ENCODE results near the gene TCEAL9. TPM values are rescaled to one million over a fixed set of nuclear protein-coding genes. Genes with fewer than 3 reads are reported as not detected.

Gene TCEAL9
- total and polyA plus RNA-seq, 2 of the 8 experiments (the other 6 are each of a cell fraction or from before 2014, with no cell fraction given), result 22.2 to 36.8 TPM

DNA sequence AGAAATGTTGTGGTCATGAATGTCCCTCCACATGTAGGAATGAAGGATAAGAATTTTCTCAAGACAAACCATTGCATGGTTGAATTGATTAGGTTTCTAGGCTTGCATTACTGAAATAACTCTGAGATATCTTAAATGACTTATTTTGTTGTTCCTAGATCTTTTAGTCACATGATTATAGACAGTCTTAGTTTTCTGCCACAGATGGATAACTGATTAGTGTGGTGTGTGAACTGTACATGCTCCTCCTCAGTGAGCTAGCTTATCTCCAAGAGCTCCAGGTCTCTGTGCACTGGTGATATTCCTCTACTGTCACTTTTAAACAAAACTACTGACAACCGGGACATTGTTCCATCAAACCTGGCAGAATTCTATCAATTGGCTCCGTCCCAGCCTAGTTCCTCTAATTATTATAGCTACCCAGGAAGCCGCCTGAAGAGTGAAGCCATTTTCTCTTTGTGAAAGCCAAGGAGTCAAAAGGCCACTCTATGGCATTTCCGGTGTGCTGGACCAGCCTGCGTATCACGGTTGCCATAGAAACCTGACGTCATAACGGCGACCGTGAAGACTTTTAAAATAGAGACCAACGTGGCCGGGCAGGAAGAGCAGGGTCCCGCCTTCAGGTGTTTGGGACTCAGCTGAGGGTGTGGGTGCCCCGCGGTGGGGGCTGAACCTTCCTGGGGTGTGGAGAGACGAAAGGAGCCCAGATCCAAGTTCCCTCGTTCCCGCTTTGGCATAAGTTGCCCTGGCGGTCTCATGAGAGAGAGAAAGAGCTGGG lies 48.1 kb downstream of the TCEAL9 start:
- Histone ChIP-seq H3K14ac (ENCODE audit: insufficient read length) (no peak overlapping the region), H2BK15ac (ENCODE audit: low read length) (no peak overlapping the region), H3K4ac (replicated peaks; ENCODE audit: insufficient read length, low read depth, low read length) (no peak overlapping the region), H3K9me3 (ENCODE audit: insufficient read depth in 2 of 2, low read depth in 1 of 2, low read length in 1 of 2) (no peaks in the 10 kb centered on the region), H2BK120ac (replicated peaks; ENCODE audit: low read depth, low read length) (no peak overlapping the region), H4K8ac (ENCODE audit: extremely low read depth, insufficient read depth, low read length) (peak overlapping the region; percentile 9; the same call in 1 of the 2 replicates), H3K4me3 (ENCODE audit: extremely low read depth in 1 of 4, insufficient read depth in 2 of 4, low read depth in 3 of 4, low read length in 4 of 4) (peak overlapping the region; percentile 74 to 96 (median 84)), H2BK20ac (ENCODE audit: low read length) (no peak overlapping the region), H3K79me1 (ENCODE audit: low read depth, low read length) (no peaks in the 10 kb centered on the region), H3K36me3 (ENCODE audit: control insufficient read depth in 2 of 4, insufficient read depth in 4 of 4, low read length in 3 of 4) (no peaks in the 10 kb centered on the region; a peak in 1 of 8 replicates), H3K23ac (ENCODE audit: insufficient read length) (no peak overlapping the region), H3K56ac (replicated peaks; ENCODE audit: insufficient read length, low read depth, low read length) (no peak overlapping the region), H3K27ac (ENCODE audit: low read depth, low read length) (peak overlapping the region; percentile 75; the same call in 1 of the 2 replicates), H2BK5ac (ENCODE audit: low read depth, low read length) (no peak overlapping the region), H2BK12ac (ENCODE audit: low read depth, low read length) (no peak overlapping the region), H3K9ac (replicated peaks in 1 of 4; ENCODE audit: extremely low read depth in 1 of 4, low read depth in 3 of 4, low read length in 3 of 4) (peak overlapping the region; percentile 10 to 86 (median 73)), H3K4me1 (replicated peaks in 1 of 4; ENCODE audit: control insufficient read depth in 3 of 4, insufficient read depth in 4 of 4, low read length in 3 of 4) (no peaks in the 10 kb centered on the region), H4K5ac (ENCODE audit: insufficient read length, low read depth, low read length) (no peak overlapping the region), H3K4me2 (ENCODE audit: insufficient read depth in 1 of 2, low read depth in 2 of 2, low read length in 2 of 2) (peak overlapping the region; percentile 75 to 83), H4K20me1 (replicated peaks in 1 of 2; ENCODE audit: control insufficient read depth in 1 of 2, insufficient read depth in 2 of 2, low read length in 2 of 2) (no peaks in the 10 kb centered on the region), H3K23me2 (ENCODE audit: low read depth, low read length) (no peaks in the 10 kb centered on the region), H2AK5ac (ENCODE audit: low read depth, low read length) (no peak overlapping the region), H2AFZ (ENCODE audit: low read length) (peak overlapping the region; percentile 73), H3K27me3 (replicated peaks in 1 of 4; ENCODE audit: control insufficient read depth in 3 of 4, extremely low read depth in 1 of 4, insufficient read depth in 3 of 4, low read length in 3 of 4) (peaks cover 0 to 15% (median 3%) of the 10 kb centered on the region in 4 experiments; a peak in 3 of 7 replicates), H4K91ac (replicated peaks; ENCODE audit: insufficient read length, low read length) (no peak overlapping the region), H3K18ac (ENCODE audit: extremely low read depth, low read length) (peak overlapping the region; percentile 83; the same call in 1 of the 2 replicates), H3K79me2 (ENCODE audit: control insufficient read depth in 1 of 2, insufficient read depth in 2 of 2, low read length in 2 of 2) (no peaks in the 10 kb centered on the region; a peak in 2 of 4 replicates)
- DNase-seq (ENCODE audit: low read depth in 1 of 2, low spot score in 2 of 2), result peak; percentile 29 to 68
- WGBS, 2 experiments (ENCODE audit: extremely low coverage in 1 of 2, insufficient coverage in 1 of 2, insufficient read length in 1 of 2, insufficient replicate concordance in 2 of 2, low coverage in 1 of 2, low lambda C conversion rate in 2 of 2, missing lambda C conversion rate in 1 of 2), result 8% methylated on average over 18 of the region's 19 CpGs; no CpG with 5 or more reads in 1 of the 2 experiments
- POLR2A ChIA-PET (ENCODE audit: partially characterized antibody), result interaction anchor here (0.8 to 3.9 kb wide), 9 partner anchors 10 to 48 kb away, joined by 3 to 12 read pairs (median 4); partner anchors contain the start of genes BEX3 and TCEAL9
- peak; percentile 42 for FAIRE-seq
- CTCF ChIA-PET (ENCODE audit: partially characterized antibody), result interaction anchor here (1.0 to 1.9 kb wide), 4 partner anchors 20 to 61 kb away, joined by 3 to 6 read pairs (median 4); no protein-coding TSS in a partner anchor
- TF ChIP-seq SP4 (IDR thresholded peaks at IDR 0.05; ENCODE audit: low read length), result no peak
- TF ChIP-seq RAD21 (IDR thresholded peaks at IDR 0.05 in 1 of 2, conservative IDR thresholded peaks at IDR 0.05 in 1 of 2; ENCODE audit: low read depth in 2 of 2, low read length in 2 of 2), result no peak
- no peak for TF ChIP-seq RXRA (IDR thresholded peaks at IDR 0.05; ENCODE audit: insufficient read depth, low read depth, low read length)
- TF ChIP-seq SIRT6 (IDR thresholded peaks at IDR 0.05; ENCODE audit: low read length), result no peak
- TF ChIP-seq, protein P1, sequence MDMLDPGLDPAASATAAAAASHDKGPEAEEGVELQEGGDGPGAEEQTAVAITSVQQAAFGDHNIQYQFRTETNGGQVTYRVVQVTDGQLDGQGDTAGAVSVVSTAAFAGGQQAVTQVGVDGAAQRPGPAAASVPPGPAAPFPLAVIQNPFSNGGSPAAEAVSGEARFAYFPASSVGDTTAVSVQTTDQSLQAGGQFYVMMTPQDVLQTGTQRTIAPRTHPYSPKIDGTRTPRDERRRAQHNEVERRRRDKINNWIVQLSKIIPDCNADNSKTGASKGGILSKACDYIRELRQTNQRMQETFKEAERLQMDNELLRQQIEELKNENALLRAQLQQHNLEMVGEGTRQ (IDR thresholded peaks at IDR 0.05; ENCODE audit: low read length), result no peak
- TF ChIP-seq NRF1 (IDR thresholded peaks at IDR 0.05; ENCODE audit: low read depth, low read length), result no peak
- TF ChIP-seq, protein P2, sequence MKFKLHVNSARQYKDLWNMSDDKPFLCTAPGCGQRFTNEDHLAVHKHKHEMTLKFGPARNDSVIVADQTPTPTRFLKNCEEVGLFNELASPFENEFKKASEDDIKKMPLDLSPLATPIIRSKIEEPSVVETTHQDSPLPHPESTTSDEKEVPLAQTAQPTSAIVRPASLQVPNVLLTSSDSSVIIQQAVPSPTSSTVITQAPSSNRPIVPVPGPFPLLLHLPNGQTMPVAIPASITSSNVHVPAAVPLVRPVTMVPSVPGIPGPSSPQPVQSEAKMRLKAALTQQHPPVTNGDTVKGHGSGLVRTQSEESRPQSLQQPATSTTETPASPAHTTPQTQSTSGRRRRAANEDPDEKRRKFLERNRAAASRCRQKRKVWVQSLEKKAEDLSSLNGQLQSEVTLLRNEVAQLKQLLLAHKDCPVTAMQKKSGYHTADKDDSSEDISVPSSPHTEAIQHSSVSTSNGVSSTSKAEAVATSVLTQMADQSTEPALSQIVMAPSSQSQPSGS (IDR thresholded peaks at IDR 0.05; ENCODE audit: low read length), result no peak
- TF ChIP-seq MAFK (IDR thresholded peaks at IDR 0.05; ENCODE audit: low read depth, low read length), result no peak
